ENCODE measurements around the gene TAS2R40. TPM values are rescaled to one million over a fixed set of nuclear protein-coding genes. Genes with fewer than 3 reads are reported as not detected.

TAS2R40 gene
- total RNA-seq, 1 donor from 2014 or later, result not detected

DNA sequence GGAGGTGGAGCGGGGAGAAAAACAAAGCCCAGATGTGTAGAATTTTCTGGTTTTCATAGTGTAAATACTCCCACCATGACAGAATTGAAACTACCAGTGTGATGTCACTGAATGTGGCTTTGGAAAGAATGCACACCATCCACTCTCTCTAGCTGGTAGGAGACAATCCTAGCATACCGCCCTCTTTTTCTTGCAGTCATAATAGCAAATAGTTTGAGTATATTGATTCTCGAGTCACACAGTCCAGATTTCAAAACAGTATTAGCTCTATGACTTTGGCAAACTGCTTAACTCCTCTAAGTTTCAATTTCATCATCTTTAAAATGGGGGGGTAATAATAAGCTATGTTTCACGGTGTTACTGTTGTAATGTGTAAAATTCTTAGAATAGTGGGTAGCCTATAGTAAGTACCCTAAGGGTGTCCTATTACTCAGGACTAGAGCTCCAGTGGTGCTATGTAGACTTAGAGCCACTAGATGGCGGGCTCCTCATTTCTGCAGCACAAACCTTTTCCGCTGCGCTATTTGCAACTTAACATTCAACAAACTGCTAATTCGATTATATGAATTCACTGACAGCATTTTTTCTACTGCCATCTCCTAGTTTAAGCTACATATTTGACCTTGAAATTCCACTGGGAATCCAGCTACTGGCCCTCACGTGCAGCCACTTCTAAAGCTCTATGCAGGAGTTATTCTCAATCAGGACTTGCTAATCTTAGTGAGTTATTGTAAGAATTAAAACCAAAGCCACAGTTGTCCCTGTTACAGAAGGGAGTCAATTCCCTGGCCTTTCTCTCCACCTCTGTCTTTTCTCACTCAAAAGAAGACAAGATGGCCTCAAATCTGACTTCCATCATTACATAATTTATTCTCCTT, 18.7 kb downstream of the TAS2R40 start:
- TF ChIP-seq CTCF (IDR thresholded peaks at IDR 0.05), result peak; percentile 60 to 91 (median 83)
- peak in 1 of 2 donors; percentile 78 for DNase-seq (ENCODE audit: low spot score in 2 of 2)
- Histone ChIP-seq H3K9me3 (no peaks in the 10 kb centered on the region), H3K27me3 (no peaks in the 10 kb centered on the region), H3K4me1 (no peaks in the 10 kb centered on the region), H3K27ac (no peak overlapping the region), H3K36me3 (no peaks in the 10 kb centered on the region), H3K4me3 (no peak overlapping the region)
- intact Hi-C loops (cut with DNase I), result loop anchor here (2.0 to 5.0 kb wide), 3 partner anchors 47 to 176 kb away; partner anchors contain the start of gene CASP2

- H3K36me3 ChIP-seq, result no peaks in the 10 kb centered on the region
- H3K4me3 ChIP-seq, result no peak overlapping the region
- H3K4me1 ChIP-seq, result no peaks in the 10 kb centered on the region
- H3K9me3 ChIP-seq, result no peaks in the 10 kb centered on the region
- no peak for DNase-seq (ENCODE audit: low spot score in 2 of 2)
- intact Hi-C loops (cut with DNase I), result loop anchor here (5.0 kb wide), 1 partner anchor 45 kb away; the partner anchor contains the start of gene CASP2
- TF ChIP-seq CTCF (IDR thresholded peaks at IDR 0.05), result no peak
- no peaks in the 10 kb centered on the region for H3K27me3 ChIP-seq
- no peak overlapping the region for H3K27ac ChIP-seq
Measured at GRCh38 chr7:143242306-143242705, 20.5 kb downstream of the TAS2R40 start.

GRCh38 chr7:143243111-143243510, 21.3 kb downstream of the TAS2R40 start:
- no peak overlapping the region for H3K4me3 ChIP-seq
- no peaks in the 10 kb centered on the region for H3K4me1 ChIP-seq
- no peaks in the 10 kb centered on the region for H3K36me3 ChIP-seq
- no peak overlapping the region for H3K27ac ChIP-seq
- no peaks in the 10 kb centered on the region for H3K9me3 ChIP-seq
- no peak for DNase-seq (ENCODE audit: low spot score in 2 of 2)
- intact Hi-C loops (cut with DNase I), result loop anchor here (5.0 kb wide), 1 partner anchor 44 kb away; the partner anchor contains the start of gene CASP2
- TF ChIP-seq CTCF (IDR thresholded peaks at IDR 0.05), result no peak
- no peaks in the 10 kb centered on the region for H3K27me3 ChIP-seq

GRCh38 chr7:143243614-143244013, 21.8 kb downstream of the TAS2R40 start:
- Histone ChIP-seq H3K4me1 (no peaks in the 10 kb centered on the region), H3K4me3 (no peak overlapping the region), H3K36me3 (no peaks in the 10 kb centered on the region), H3K27ac (no peak overlapping the region), H3K27me3 (no peaks in the 10 kb centered on the region), H3K9me3 (no peaks in the 10 kb centered on the region)
- no peak for DNase-seq (ENCODE audit: low spot score in 2 of 2)
- intact Hi-C loops (cut with DNase I), result loop anchor here (5.0 kb wide), 1 partner anchor 44 kb away; the partner anchor contains the start of gene CASP2
- no peak for TF ChIP-seq CTCF (IDR thresholded peaks at IDR 0.05)

GRCh38 chr7:143244321-143244720, 22.5 kb downstream of the TAS2R40 start:
- intact Hi-C loops (cut with DNase I), result loop anchor here (5.0 kb wide), 1 partner anchor 43 kb away; the partner anchor contains the start of gene CASP2
- TF ChIP-seq CTCF (IDR thresholded peaks at IDR 0.05), result no peak

More at GRCh38 chr7:143244321-143244720, 22.5 kb downstream of the TAS2R40 start:
- H3K27ac ChIP-seq, result no peak overlapping the region
- no peaks in the 10 kb centered on the region for H3K4me1 ChIP-seq
- no peak for DNase-seq (ENCODE audit: low spot score in 2 of 2)
- H3K4me3 ChIP-seq, result no peak overlapping the region
- H3K9me3 ChIP-seq, result no peaks in the 10 kb centered on the region
- no peaks in the 10 kb centered on the region for H3K36me3 ChIP-seq
- no peaks in the 10 kb centered on the region for H3K27me3 ChIP-seq
